ENCODE data around the gene MTR.

The MTR gene

GRCh38 chr1:236795035-236795756, at the start of gene MTR:
Gene MTR, plus strand, starts transcription at chr1:236795292. Its CDS starts 412 bp downstream, at chr1:236795704.
- peak; percentile 83 to 91 for DNase-seq (ENCODE audit: extremely low read depth in 1 of 2, low read depth in 1 of 2)

GRCh38 chr1:236746785-236747184, 48.3 kb upstream of the MTR start:
- DNase-seq (ENCODE audit: extremely low read depth in 1 of 2, low read depth in 1 of 2): no peak

DNA sequence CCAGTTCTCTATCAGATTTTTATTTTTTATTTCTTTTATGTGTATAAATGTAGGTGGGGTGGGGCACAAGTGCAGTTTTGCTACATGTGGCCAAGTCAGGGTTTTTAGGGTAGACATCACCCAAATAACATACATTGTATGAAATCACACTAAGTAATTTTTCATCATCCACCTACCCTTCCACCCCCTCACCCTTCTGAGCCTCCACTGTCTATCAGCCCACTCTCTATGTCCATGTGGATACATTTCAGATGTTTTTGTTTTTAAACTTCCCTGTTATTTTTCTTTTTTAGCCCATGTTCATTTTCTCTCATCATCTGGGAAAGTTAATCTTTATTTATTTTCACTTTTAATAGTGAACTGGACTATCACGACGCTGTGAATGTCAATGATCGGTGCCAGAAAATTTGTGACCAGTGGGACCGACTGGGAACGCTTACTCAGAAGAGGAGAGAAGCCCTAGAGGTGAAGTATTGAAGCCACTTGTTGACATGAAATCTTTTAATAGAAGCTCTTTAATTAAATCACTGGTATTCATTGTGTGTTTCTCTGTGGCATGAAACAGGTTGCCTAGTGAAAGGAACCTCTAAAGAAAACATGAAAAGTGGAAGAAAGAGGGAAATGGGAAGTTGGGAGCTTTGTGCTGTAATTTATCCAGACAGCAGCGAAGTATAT, 47.6 kb upstream of the MTR start:
- DNase-seq (ENCODE audit: extremely low read depth in 1 of 2, low read depth in 1 of 2): no peak

GRCh38 chr1:236748268-236748870, 46.7 kb upstream of the MTR start:
- DNase-seq (ENCODE audit: extremely low read depth in 1 of 2, low read depth in 1 of 2): no peak

DNA sequence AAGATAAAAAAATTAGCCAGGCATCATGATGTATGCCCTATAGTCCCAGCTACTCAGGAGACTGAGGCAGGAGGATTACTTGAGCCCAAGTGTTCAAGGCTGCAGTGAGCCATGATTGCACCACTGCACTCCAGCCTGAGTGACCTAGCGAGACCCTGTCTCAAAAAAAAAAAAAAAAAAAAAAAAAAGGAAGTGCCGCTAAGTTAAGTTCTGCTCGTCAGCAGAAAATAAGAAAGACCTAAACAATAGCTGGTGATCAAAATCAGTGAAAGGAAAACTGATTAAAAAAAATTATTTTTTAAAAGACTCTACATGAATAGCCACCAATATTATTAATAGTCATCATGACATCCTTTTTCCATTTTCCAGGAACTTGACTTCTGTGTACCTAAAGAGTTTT, 44.2 kb upstream of the MTR start:
- no peak for DNase-seq (ENCODE audit: extremely low read depth in 1 of 2, low read depth in 1 of 2)

- no peak for DNase-seq (ENCODE audit: extremely low read depth in 1 of 2, low read depth in 1 of 2)
Measured at GRCh38 chr1:236751385-236751784, 43.7 kb upstream of the MTR start.

GRCh38 chr1:236751935-236752334, 43.2 kb upstream of the MTR start:
- no peak for DNase-seq (ENCODE audit: extremely low read depth in 1 of 2, low read depth in 1 of 2)

DNA sequence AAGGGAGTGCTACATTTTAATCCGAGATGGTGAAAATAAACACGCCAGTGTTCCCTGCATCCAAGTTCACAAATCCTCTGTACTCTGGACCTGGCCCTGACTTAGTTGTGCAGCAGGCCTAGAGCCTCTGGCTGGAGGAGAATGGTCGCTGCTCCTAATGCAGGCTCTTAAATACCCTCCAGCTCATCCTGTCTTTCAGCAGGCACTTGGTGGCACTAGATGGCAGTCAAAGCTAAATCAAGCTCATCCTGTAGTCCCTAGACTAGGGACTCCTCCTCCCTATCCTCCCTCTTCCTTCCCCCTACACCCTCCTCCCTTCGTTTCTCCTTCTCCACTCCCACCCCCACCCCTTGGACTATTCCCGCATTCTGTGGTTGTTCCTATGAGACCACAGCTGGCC, 41.6 kb upstream of the MTR start:
- no peak for DNase-seq (ENCODE audit: extremely low read depth in 1 of 2, low read depth in 1 of 2)

GRCh38 chr1:236753964-236754363, 41.1 kb upstream of the MTR start:
- no peak for DNase-seq (ENCODE audit: extremely low read depth in 1 of 2, low read depth in 1 of 2)

DNA sequence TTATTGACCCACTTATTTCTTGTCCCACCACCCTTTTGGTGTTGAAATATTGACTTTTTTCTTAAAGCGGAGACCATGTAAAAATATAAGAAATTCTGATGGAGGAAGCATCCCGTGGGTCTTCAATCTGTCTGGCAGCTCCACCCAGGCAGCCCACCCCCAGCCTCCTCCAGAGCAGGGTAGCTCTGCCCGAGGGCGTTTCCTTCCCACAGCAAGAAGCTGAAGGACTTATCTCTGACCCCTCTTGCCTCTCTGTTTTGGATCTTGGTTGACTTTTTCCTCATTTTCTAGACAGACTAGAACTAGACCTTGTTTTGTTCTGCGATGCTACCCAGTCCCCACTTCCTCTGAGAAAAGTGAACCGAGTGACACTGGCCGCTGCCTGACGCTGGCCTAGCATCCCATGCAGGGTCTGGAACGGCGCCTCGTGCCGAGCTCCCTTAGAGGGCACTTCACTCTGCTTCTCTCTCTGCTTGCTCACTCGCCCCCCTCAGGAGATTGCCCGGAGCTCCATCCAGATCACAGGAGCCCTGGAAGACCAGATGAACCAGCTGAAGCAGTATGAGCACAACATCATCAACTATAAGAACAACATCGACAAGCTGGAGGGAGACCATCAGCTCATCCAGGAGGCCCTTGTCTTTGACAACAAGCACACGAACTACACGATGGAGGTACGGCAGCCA, 40.4 kb upstream of the MTR start:
- DNase-seq (ENCODE audit: extremely low read depth in 1 of 2, low read depth in 1 of 2): no peak

GRCh38 chr1:236757640-236758039, 37.5 kb upstream of the MTR start:
- DNase-seq (ENCODE audit: extremely low read depth in 1 of 2, low read depth in 1 of 2): no peak

GRCh38 chr1:236759252-236759859, 35.7 kb upstream of the MTR start:
- DNase-seq (ENCODE audit: extremely low read depth in 1 of 2, low read depth in 1 of 2): no peak

GRCh38 chr1:236760480-236760879, 34.6 kb upstream of the MTR start:
- DNase-seq (ENCODE audit: extremely low read depth in 1 of 2, low read depth in 1 of 2): no peak

GRCh38 chr1:236760986-236761385, 34.1 kb upstream of the MTR start:
- no peak for DNase-seq (ENCODE audit: extremely low read depth in 1 of 2, low read depth in 1 of 2)

DNA sequence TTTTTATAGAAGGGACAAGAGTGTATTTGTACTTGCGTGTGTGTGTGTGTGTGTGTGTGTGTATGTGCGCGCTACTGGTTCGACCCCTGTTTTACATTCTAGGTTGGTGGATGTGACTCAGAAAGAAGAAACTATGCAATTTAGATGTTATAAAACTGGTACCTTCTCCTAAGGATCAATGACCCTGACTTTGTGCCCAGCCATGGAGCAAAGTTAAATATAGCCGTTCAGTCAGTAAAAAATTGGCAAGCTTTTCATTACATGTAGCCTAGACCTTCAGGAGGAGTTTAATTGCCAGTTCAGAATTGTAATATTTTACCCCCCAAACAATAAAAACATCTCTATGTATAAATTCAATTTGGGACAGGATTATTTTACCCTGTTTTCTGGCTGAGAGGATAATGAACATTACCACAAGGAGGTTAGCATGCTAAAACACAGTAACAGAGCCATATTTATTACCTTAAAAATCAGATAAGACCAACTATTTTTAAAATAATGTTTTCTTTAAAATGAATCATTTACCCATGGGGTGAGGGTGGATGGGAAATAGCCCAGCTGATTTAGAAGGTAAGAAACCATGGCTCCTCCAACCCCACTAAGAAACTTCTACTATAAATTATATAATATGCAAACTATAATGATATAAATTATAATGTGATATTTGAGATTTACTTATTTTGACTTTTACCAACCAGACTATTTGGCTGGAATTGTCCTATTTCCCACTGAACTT, 33.5 kb upstream of the MTR start:
- no peak for DNase-seq (ENCODE audit: extremely low read depth in 1 of 2, low read depth in 1 of 2)

- DNase-seq (ENCODE audit: extremely low read depth in 1 of 2, low read depth in 1 of 2): no peak
Measured at GRCh38 chr1:236762410-236762809, 32.7 kb upstream of the MTR start.

- DNase-seq (ENCODE audit: extremely low read depth in 1 of 2, low read depth in 1 of 2): no peak
Measured at GRCh38 chr1:236765831-236766230, 29.3 kb upstream of the MTR start.

DNA sequence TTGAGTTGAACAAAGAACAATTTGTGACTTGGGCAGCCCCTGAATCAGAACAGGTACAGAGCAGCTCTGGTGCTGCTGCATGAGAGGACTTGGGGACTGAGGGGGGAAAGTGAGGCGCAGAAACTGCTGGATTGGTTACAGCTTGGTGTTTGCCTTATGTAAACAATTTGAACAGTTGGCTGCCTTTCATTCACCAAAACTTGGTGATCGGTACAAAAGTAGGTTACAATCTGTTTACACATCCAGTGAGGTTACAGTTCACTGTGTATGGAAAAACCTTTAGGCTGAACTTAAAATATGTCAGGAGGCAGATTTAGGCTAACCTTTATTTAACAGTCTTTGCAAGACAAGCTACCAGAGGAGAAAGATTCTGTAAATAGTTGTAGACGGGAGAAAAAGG, 28.6 kb upstream of the MTR start:
- DNase-seq (ENCODE audit: extremely low read depth in 1 of 2, low read depth in 1 of 2): no peak

DNA sequence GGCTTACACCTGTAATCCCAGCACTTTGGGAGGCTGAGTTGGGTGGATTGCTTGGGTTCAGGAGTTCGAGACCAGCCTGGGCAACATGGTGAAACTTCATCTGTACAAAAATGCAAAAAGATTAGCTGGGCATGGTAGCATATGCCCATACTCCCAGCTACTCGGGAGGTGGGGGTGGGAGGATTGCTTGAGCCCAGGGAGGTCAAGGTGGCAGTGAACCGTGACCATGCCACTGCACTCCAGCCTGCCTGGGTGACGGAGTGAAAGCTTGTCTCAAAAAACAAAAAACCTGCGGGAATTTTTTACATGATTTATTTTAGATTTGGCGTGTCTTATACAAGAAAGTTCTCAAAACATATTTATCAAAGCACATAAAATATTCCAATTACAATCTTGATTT, 27.8 kb upstream of the MTR start:
- no peak for DNase-seq (ENCODE audit: extremely low read depth in 1 of 2, low read depth in 1 of 2)

- DNase-seq (ENCODE audit: extremely low read depth in 1 of 2, low read depth in 1 of 2): no peak
Measured at GRCh38 chr1:236768601-236769000, 26.5 kb upstream of the MTR start.

- DNase-seq (ENCODE audit: extremely low read depth in 1 of 2, low read depth in 1 of 2): no peak
Measured at GRCh38 chr1:236773919-236774318, 21.2 kb upstream of the MTR start.

Measured in activated CD8-positive, alpha-beta memory T cell treated with anti-CD3 and anti-CD28 coated beads for 1 hour (primary cell).